HG03196 (cell line): ENCODE data around the gene PSMB3.
"Not testable (repeated sequence)": the region's sequence is repeated elsewhere in the genome, so short reads cannot be mapped to it uniquely, and the experiment has no call there.

ENCODE experiments used
- ATAC-seq: cut with Tn5 transposase; IDR thresholded peaks from one replicate; pipeline ENCODE4 v1.9.1; 2021; ENCODE audit not compliant: unreplicated experiment

PSMB3 gene

DNA sequence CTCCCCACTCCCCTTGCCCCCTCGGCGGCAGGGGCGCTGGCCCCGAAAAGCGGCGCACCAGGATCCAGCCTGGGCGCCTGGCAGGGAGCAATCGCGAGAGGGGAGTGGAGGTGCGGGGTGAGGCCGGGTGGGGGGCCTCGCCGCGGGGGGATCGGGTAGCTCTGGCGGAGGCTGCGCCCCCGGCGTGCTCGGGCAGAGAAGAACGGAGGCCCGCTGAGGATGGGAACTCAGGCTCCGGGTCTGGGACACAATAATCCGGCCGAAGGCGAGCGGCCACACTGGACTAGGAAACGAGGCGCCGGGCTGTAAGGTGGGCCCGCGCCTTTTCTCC, 3.7 kb upstream of the PSMB3 start:
- no peak for ATAC-seq

- ATAC-seq, result no peak
Measured at GRCh38 chr17:38749223-38750043, 3.1 kb upstream of the PSMB3 start.

DNA sequence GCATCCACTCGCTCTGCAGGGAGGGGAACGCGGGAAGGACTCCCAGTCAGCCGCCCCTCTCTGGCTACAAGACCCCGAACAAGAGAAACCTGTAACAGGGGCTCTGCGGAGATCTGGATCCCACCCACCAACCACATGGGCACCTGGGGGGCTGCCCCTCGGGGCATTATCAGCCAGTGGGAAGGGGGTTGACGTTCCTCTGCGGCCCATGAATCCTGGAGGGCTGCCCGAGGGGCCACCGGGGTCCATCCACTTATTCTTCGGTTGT, 2.6 kb upstream of the PSMB3 start:
- no peak for ATAC-seq

GRCh38 chr17:38750312-38751121, 2.0 kb upstream of the PSMB3 start:
- ATAC-seq, result no peak

DNA sequence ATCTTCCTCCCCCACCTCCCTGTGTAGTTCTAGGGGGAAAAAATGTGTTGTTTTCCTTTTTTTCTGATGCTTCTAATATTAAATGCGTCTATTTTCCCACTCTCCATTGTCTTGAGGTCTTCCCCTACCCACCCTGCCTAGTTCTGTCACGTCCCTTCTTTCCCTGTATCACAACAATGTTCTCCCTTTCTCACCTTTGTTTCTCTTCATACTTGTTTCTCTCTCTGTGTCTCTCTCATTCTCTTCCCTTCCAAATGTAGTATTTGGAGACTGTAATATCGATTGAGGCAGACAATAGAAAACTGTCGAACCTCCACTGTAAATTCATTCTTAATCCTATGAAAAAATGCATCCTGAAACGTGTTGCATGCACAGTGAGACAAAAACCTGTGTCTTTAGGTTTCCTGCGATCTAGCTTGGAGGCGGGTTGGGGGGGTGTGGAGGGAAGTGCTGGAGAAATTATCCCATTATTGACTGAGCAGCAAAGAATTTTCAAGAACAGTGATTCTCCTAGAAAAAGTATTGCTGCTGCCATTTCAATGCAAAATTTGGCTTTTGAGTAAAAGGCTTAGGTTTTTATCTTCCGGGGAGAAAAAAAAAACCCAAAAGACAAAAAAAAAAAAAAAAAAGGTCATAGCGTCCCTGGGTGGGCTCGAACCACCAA, 1.3 kb upstream of the PSMB3 start:
- no peak for ATAC-seq

GRCh38 chr17:38751808-38752307, 683 bp upstream of the PSMB3 start:
- peak; percentile 21 for ATAC-seq

DNA sequence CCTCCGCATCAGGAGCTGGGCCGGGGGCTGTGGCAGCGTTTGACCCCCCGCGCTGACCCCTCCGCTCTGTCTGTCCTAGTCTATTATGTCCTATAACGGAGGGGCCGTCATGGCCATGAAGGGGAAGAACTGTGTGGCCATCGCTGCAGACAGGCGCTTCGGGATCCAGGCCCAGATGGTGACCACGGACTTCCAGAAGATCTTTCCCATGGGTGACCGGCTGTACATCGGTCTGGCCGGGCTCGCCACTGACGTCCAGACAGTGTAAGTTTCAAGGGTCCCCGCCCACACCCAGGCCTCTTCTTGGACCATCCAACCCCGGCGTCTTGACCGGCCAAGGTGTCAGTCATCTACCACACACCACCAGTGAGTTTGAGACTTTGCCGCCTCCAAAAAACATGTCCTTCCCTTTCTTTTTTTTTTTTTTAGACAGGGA, 548 bp downstream of the PSMB3 start:
- no peak for ATAC-seq

DNA sequence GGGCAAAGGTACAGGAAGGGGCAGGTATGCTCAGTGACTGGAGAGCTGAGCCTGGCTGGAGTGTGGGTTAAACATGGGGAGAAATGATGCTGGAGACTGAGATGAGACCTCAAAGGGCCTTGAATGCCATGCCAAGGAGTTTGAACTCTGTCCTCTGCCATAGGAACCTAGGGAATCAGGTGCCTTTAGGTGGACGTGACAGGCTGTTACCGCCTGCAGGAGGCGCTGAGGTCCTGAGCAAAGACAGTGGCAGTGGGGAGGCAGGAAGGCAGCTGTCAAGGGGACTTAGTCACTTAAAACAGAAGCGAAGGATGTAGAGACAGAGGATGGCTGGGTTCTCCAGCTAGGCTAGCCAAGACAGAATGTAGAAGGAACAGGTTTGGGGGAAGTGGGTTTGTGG, 9.1 kb downstream of the PSMB3 start:
- no peak for ATAC-seq

GRCh38 chr17:38762231-38762630, 9.7 kb downstream of the PSMB3 start:
- ATAC-seq, result no peak

GRCh38 chr17:38766341-38766740, 13.8 kb downstream of the PSMB3 start:
- no peak for ATAC-seq

GRCh38 chr17:38768417-38768816, 15.9 kb downstream of the PSMB3 start:
- ATAC-seq, result no peak

GRCh38 chr17:38773258-38773657, 20.7 kb downstream of the PSMB3 start:
- ATAC-seq, result no peak

- no peak for ATAC-seq
Measured at GRCh38 chr17:38777641-38778250, 25.2 kb downstream of the PSMB3 start.

GRCh38 chr17:38779965-38780752, 27.6 kb downstream of the PSMB3 start:
- ATAC-seq, result no peak

- no peak for ATAC-seq
Measured at GRCh38 chr17:38783227-38783626, 30.7 kb downstream of the PSMB3 start.

DNA sequence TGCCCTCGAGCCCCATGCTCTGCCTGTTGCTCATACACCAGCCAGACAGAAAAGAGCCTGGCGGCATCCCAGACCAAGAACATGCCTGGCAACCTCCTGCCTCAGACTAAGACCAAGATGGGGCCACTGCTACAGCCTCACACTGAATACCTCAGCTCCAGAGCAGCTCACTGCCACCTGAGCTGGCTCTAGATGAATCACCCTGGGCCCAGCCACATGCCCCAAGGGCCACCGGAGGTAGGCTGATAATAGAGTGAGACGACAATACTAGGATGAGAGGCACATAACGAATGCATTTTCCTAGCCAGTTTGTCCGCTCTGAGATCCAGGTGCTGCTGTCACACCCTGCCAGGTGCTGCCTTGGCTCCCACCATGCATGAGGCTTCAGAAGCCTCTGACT, 33.8 kb downstream of the PSMB3 start:
- ATAC-seq, result no peak

- not testable (repeated sequence) for ATAC-seq
Measured at GRCh38 chr17:38787999-38788398, 35.5 kb downstream of the PSMB3 start.

GRCh38 chr17:38789185-38789584, 36.6 kb downstream of the PSMB3 start:
- no peak for ATAC-seq

- not testable (repeated sequence) for ATAC-seq
Measured at GRCh38 chr17:38790148-38790707, 37.7 kb downstream of the PSMB3 start.

DNA sequence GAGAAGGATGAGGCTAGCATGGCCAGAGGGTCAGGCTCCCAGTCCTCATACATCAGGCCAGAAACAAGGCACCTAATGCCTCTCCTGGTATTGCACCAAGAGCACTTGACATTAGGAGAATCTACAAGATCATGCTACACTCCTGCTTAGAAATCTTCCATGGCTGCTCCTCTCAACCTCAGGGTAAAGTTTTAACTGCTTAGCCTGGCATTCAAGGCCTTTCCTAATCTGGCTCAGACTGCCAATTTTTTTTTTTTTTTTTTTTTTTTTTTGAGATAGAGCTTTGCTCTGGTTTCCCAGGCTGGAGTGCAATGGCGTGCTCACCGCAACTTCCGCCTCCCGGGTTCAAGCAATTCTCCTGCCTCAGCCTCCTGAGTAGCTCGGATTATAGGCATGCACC, 38.6 kb downstream of the PSMB3 start:
- ATAC-seq, result no peak
